SK-N-SH treated with all-trans-retinoic acid at 6 μM for 48 hours (cell line): ENCODE results near the gene PSMA4.

Experiments
- ARNTL ChIP-seq: fragments of 450-650 bp; formaldehyde crosslinking; IDR thresholded peaks from 2 replicates; pipeline ENCODE4 v1.5.0; 2020; ENCODE audit warnings: low read depth, mild to moderate bottlenecking, moderate library complexity, borderline replicate concordance
- CSRNP3 ChIP-seq: fragments of 250-450 bp; sonication (Bioruptor Pico); IDR thresholded peaks from 2 replicates; pipeline ENCODE4 v1.5.1; 2021; ENCODE audit warnings: mild to moderate bottlenecking, moderate library complexity
- PATZ1 ChIP-seq: fragments of 250-450 bp; sonication (Bioruptor Pico); IDR thresholded peaks from 2 replicates; pipeline ENCODE4 v1.8.0; 2020; ENCODE audit warnings: mild to moderate bottlenecking, moderate library complexity, borderline replicate concordance
- ZC3H10 ChIP-seq: fragments of 250-450 bp; sonication (Bioruptor Pico); IDR thresholded peaks from 2 replicates; pipeline ENCODE4 v1.5.1; 2021; ENCODE audit warnings: mild to moderate bottlenecking, moderate library complexity
- ZNF8 ChIP-seq: fragments of 450-650 bp; formaldehyde crosslinking; IDR thresholded peaks from 2 replicates; pipeline ENCODE4 v1.5.0; 2020; ENCODE audit warnings: mild to moderate bottlenecking, moderate library complexity
- TF ChIP-seq, protein P1 (sequence below): fragments of 250-450 bp; sonication (Bioruptor Pico); IDR thresholded peaks from 2 replicates; pipeline ENCODE4 v1.8.0; 2021; ENCODE audit warnings: low read depth, mild to moderate bottlenecking, moderate library complexity, borderline replicate concordance

DNA sequence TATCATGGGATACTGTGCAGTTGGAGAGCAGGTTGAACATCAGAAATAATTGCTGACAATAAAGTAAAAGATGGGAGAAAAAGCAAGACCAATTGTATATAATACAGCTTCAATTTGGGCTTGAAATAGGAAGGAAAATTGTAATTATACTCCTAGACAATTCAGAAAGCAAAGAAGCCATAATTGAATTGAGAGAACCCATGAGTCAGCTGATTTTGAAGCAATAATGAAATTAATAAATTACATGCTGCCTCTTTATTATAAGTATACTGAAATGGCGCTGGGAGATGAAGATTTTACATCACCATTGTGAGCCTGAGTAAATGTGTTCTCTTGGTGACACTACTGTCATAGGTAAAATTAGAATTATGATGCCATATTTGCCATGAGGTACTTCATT, 57.3 kb downstream of the PSMA4 start:
- TF ChIP-seq PATZ1 (CRISPR knock-in tag) (no peak), ARNTL (no peak), CSRNP3 (CRISPR knock-in tag) (no peak), ZC3H10 (CRISPR knock-in tag) (no peak), ZNF8 (no peak)
- TF ChIP-seq, protein P1, sequence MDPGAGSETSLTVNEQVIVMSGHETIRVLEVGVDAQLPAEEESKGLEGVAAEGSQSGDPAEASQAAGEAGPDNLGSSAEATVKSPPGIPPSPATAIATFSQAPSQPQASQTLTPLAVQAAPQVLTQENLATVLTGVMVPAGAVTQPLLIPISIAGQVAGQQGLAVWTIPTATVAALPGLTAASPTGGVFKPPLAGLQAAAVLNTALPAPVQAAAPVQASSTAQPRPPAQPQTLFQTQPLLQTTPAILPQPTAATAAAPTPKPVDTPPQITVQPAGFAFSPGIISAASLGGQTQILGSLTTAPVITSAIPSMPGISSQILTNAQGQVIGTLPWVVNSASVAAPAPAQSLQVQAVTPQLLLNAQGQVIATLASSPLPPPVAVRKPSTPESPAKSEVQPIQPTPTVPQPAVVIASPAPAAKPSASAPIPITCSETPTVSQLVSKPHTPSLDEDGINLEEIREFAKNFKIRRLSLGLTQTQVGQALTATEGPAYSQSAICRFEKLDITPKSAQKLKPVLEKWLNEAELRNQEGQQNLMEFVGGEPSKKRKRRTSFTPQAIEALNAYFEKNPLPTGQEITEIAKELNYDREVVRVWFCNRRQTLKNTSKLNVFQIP (CRISPR knock-in tag), result no peak
